Keratinocyte (primary cell): ENCODE results near the gene TARBP1. TPM values are rescaled to one million over a fixed set of nuclear protein-coding genes. Genes with fewer than 3 reads are reported as not detected.
A peak's percentile ranks its signal among the peaks of the same experiment; 100 is the strongest.

Source experiments
- DNase-seq: peaks from one replicate; pipeline ENCODE4 v3.0.0-alpha.2; 2011; ENCODE audit warnings: low read depth, missing footprints, low spot score
- FAIRE-seq: peaks from 2 replicates; lab custom pipeline; 2011; peaks lifted over from hg19 to GRCh38; lab: Jason Lieb, UNC
- H2AFZ ChIP-seq: 2 replicates; pipeline ENCODE4 v1.6.0; 2012; ENCODE audit warnings: low read length, control low read depth, inconsistent platforms; ENCODE audit not compliant: control insufficient read depth
- H3K27ac ChIP-seq: 2 replicates; pipeline ENCODE4 v1.5.1; 2011; ENCODE audit warnings: low read length; ENCODE audit not compliant: control insufficient read depth, insufficient read depth
- H3K27me3 ChIP-seq: 3 replicates; pipeline ENCODE4 v1.6.0; 2011; ENCODE audit warnings: low read length; ENCODE audit not compliant: control insufficient read depth, insufficient read depth; ENCODE audit errors: extremely low read depth
- H3K36me3 ChIP-seq, 2 experiments: 2 replicates in 1 of 2; 3 replicates in 1 of 2; pipeline ENCODE4 v1.5.1; 2011; ENCODE audit warnings: low read length in 2 of 2, mild to moderate bottlenecking in 1 of 2; ENCODE audit not compliant: control insufficient read depth in 2 of 2, insufficient read depth in 2 of 2; ENCODE audit errors: extremely low read depth in 1 of 2
- H3K4me1 ChIP-seq: 3 replicates; pipeline ENCODE4 v1.5.1; 2011; ENCODE audit warnings: low read length; ENCODE audit not compliant: control insufficient read depth, insufficient read depth; ENCODE audit errors: extremely low read depth
- H3K4me2 ChIP-seq: 3 replicates; pipeline ENCODE4 v1.6.0; 2011; ENCODE audit warnings: low read depth, low read length; ENCODE audit not compliant: control insufficient read depth, insufficient read depth; ENCODE audit errors: extremely low read depth
- H3K4me3 ChIP-seq, 3 experiments: fragments of 200-600 bp in 1 of 3; sonication (generic) in 1 of 3; 2 replicates in 2 of 3; 3 replicates in 1 of 3; pipeline ENCODE4 v1.5.1; 2011 to 2016; ENCODE audit warnings: low read length in 3 of 3, mild to moderate bottlenecking in 3 of 3, control low read depth in 2 of 3, inconsistent platforms in 1 of 3, low read depth in 1 of 3, mixed read lengths in 1 of 3, mixed run types in 1 of 3, moderate library complexity in 1 of 3; ENCODE audit not compliant: control insufficient read depth in 2 of 3, insufficient read depth in 2 of 3; ENCODE audit errors: extremely low read depth in 1 of 3
- H3K79me2 ChIP-seq: 2 replicates; pipeline ENCODE4 v1.6.0; 2012; ENCODE audit warnings: low read length; ENCODE audit not compliant: control insufficient read depth, insufficient read depth
- H3K9ac ChIP-seq: 3 replicates; pipeline ENCODE4 v1.6.0; 2011; ENCODE audit warnings: low read length; ENCODE audit not compliant: control insufficient read depth, insufficient read depth; ENCODE audit errors: extremely low read depth
- H3K9me1 ChIP-seq: 3 replicates; pipeline ENCODE4 v1.6.0; 2011; ENCODE audit warnings: low read length; ENCODE audit not compliant: control insufficient read depth, insufficient read depth; ENCODE audit errors: extremely low read depth
- H3K9me3 ChIP-seq: 2 replicates; pipeline ENCODE4 v1.5.1; 2012; ENCODE audit warnings: low read depth, low read length; ENCODE audit not compliant: control insufficient read depth
- H4K20me1 ChIP-seq: 3 replicates; pipeline ENCODE4 v1.6.0; 2011; ENCODE audit warnings: low read length; ENCODE audit not compliant: control insufficient read depth, insufficient read depth; ENCODE audit errors: extremely low read depth
- EZH2 ChIP-seq: IDR thresholded peaks from one replicate; pipeline ENCODE4 v1.6.1; 2012; ENCODE audit warnings: inconsistent platforms, mild to moderate bottlenecking, low read length, moderate library complexity
- dilution Hi-C: fragments of 300-500 bp; cut with MboI; formaldehyde crosslinking; loops from one replicate; pipeline ENCODE4 v1.7.0; 2020; ENCODE audit warnings: low sequenced_read_pairs; ENCODE audit not compliant: extremely low pct_ligation_motif_present
- polyA plus RNA-seq, 5 experiments: library from polyadenylated mRNA; depleted of rRNA in 3 of 5; stranded (reverse) in 3 of 5; stranded (forward) in 1 of 5; unstranded in 1 of 5; fragments of >200 nt; gene quantifications; 1 replicate in 1 of 5; 2 replicates in 3 of 5; 3 replicates in 1 of 5; pipeline versions ENCODE4 v1.2.1 to v1.2.3, GENCODE V29; 2011 to 2012; ENCODE audit warnings: missing spikeins in 2 of 5, low read depth in 1 of 5, low replicate concordance in 1 of 5
- TF ChIP-seq, protein P1 (sequence below), 3 experiments: IDR thresholded peaks in 1 of 3; conservative IDR thresholded peaks in 1 of 3; optimal IDR thresholded peaks in 1 of 3; 2 replicates in 2 of 3; 3 replicates in 1 of 3; pipeline versions ENCODE3 to v1.5.1; 2011; ENCODE audit warnings: low read length in 3 of 3, mild to moderate bottlenecking in 3 of 3, moderate library complexity in 2 of 3, control low read depth in 1 of 3, inconsistent platforms in 1 of 3; ENCODE audit not compliant: insufficient read depth in 2 of 3; ENCODE audit errors: extremely low read depth in 1 of 3

Gene TARBP1
- polyA plus RNA-seq, 1 donor (not counting 4 experiments of a cell fraction or from before 2014, with no cell fraction given): 28.7 TPM

DNA sequence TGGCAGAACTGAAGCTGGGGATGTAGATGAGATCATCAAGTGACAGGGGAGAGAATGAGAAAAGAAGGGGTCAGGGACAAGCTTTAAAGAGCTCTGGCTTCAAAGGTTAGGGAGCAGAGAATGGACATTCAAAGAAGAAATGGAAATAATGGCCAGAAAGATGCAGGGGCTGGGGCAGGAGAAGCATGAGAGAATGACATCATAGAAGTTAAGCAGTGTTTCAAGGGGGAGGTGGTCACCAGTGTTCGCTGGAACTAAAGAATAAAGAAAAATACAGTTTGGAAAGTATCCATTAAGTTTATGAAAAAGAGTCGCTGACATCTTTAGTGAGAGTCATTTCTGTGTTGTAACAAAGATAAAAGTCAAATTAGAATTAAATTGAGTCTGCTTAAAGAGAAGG lies 44.3 kb downstream of the TARBP1 start:
- no peak overlapping the region for H3K27ac ChIP-seq
- H3K4me1 ChIP-seq: no peaks in the 10 kb centered on the region
- peaks cover 3 to 10% of the 10 kb centered on the region in 2 experiments for H3K36me3 ChIP-seq
- no peak overlapping the region for H3K4me3 ChIP-seq
- no peak for DNase-seq
- no peaks in the 10 kb centered on the region for H4K20me1 ChIP-seq
- dilution Hi-C loops: no loop called here
- H2AFZ ChIP-seq: no peak overlapping the region
- no peaks in the 10 kb centered on the region for H3K79me2 ChIP-seq
- no peaks in the 10 kb centered on the region for H3K9me3 ChIP-seq
- H3K4me2 ChIP-seq: no peak overlapping the region
- H3K9ac ChIP-seq: no peak overlapping the region
- no peak for FAIRE-seq
- TF ChIP-seq EZH2: no peak
- TF ChIP-seq, protein P1, sequence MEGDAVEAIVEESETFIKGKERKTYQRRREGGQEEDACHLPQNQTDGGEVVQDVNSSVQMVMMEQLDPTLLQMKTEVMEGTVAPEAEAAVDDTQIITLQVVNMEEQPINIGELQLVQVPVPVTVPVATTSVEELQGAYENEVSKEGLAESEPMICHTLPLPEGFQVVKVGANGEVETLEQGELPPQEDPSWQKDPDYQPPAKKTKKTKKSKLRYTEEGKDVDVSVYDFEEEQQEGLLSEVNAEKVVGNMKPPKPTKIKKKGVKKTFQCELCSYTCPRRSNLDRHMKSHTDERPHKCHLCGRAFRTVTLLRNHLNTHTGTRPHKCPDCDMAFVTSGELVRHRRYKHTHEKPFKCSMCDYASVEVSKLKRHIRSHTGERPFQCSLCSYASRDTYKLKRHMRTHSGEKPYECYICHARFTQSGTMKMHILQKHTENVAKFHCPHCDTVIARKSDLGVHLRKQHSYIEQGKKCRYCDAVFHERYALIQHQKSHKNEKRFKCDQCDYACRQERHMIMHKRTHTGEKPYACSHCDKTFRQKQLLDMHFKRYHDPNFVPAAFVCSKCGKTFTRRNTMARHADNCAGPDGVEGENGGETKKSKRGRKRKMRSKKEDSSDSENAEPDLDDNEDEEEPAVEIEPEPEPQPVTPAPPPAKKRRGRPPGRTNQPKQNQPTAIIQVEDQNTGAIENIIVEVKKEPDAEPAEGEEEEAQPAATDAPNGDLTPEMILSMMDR (optimal IDR thresholded peaks at IDR 0.05 in 1 of 3, IDR thresholded peaks at IDR 0.05 in 1 of 3, conservative IDR thresholded peaks at IDR 0.05 in 1 of 3; ENCODE audit: extremely low read depth in 1 of 3, insufficient read depth in 2 of 3, low read length in 3 of 3): no peak
- H3K27me3 ChIP-seq: no peaks in the 10 kb centered on the region
- no peaks in the 10 kb centered on the region for H3K9me1 ChIP-seq

- FAIRE-seq: peak; percentile 82
- TF ChIP-seq, protein P1 (optimal IDR thresholded peaks at IDR 0.05 in 1 of 3, IDR thresholded peaks at IDR 0.05 in 1 of 3, conservative IDR thresholded peaks at IDR 0.05 in 1 of 3; ENCODE audit: extremely low read depth in 1 of 3, insufficient read depth in 2 of 3, low read length in 3 of 3): no peak
- TF ChIP-seq EZH2: no peak
- Histone ChIP-seq H3K4me2 (no peak overlapping the region), H3K27me3 (no peaks in the 10 kb centered on the region), H3K27ac (no peak overlapping the region), H3K9me3 (no peaks in the 10 kb centered on the region), H3K36me3 (peaks cover 6 to 12% of the 10 kb centered on the region in 2 experiments), H3K4me3 (no peak overlapping the region), H4K20me1 (no peaks in the 10 kb centered on the region), H3K9ac (no peak overlapping the region), H3K9me1 (no peaks in the 10 kb centered on the region), H3K79me2 (no peaks in the 10 kb centered on the region), H2AFZ (no peak overlapping the region), H3K4me1 (no peaks in the 10 kb centered on the region)
- DNase-seq: no peak
- dilution Hi-C loops: no loop called here
Observed at GRCh38 chr1:234433563-234434285, 45.3 kb downstream of the TARBP1 start.
